Activated CD8-positive, alpha-beta memory T cell treated with anti-CD3 and anti-CD28 coated beads, Interleukin-2, amount 50 U/mL, for 1 hour (primary cell): ENCODE measurements around the gene VCL.

Experiments
- DNase-seq: peaks from one replicate; pipeline ENCODE4 v3.0.0-alpha.2; 2020; ENCODE audit errors: extremely low read depth

VCL gene

DNA sequence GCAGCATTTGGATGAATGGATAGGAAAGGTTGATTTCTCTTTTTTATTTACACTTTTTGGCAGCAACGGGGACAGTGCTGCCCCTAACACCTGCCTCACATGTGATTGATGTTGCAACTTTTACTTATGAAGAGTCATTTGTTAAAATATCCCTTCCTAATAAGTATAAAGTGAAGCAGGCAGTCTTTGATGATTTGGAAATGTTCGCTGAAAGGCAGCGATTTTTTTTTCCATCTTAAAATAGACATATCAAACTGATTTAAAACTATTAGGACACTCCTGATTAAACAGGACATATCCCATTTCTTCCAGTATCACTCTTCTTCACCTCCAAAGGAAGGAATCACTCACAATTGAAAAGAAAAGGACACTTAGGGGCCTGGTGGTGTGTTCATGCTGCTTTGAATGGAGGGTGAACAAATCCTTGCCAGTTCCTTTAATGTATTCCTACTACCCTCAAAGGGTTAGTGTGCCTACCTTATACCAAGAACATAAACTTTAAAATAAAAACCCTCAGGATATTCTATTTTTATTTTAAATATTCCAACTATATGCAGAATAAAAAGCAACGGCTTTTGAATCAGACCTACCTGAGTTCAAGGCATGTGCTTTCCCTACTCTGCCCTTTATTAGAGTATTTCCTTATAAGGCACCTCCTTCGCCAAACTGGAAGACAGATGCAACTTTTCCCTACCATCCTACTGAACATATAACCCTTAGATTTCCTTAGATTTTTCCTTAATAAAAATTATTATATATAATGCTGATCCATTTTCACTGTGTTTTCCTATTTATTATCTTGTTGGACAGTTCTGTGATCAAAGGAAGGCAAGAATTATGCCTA, 154.2 kb downstream of the VCL start:
- no peak for DNase-seq

DNA sequence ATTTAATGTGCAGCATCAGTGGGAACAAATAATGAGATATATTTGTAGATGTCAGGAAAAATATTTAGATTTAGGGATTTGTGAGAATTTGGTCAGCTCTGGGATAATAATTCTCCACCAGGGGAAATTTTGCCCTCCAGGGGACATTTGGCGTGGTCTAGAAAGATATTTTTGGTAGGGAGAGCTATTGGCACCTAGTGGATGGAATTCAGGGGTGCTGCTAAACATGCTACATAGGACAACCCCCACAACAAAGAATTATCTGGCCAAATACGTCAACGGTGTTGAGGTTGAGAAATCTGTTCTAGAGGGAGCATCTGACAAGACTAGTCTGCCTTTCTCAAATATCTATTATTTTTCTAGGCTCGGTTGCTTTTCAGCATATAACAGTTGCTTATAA, 155.2 kb downstream of the VCL start:
- DNase-seq = no peak

DNA sequence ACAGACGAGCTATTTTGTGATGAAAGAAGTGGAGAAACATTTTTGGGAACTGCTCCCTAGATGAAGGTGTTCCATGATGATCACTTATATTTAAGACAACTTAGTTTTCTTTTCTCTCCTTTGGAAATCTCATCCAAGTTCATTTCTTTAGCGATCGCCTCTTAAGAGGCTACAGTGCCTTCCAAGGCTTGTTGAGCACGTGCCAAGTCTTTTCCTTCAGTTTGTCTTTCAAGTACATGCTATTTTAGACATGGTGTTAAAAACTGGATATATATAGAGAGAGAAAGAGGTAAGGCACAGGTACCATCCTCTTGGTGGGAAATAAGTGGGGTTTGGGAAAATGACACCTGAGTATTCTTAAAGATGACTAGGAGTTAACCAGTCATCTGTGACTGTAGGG, 155.8 kb downstream of the VCL start:
- DNase-seq = no peak

DNA sequence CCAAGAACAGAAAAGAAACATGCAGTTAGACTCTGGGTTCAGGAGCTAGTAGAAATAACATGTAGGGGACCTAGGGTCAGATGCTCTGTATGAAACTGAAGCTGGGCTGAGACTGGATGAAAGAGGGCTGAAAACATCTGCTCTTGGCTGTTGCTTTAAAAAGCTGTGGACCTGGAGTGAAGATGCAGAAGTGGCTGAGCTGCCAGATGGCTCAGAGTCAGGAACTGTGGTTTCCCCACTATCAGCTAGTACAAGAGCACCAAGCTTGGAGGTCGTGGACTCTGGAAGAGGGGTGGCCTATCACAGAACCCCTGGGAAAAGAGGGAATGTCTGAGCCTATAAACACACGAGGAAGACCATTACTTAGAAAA, 159.0 kb downstream of the VCL start:
- DNase-seq = no peak

DNA sequence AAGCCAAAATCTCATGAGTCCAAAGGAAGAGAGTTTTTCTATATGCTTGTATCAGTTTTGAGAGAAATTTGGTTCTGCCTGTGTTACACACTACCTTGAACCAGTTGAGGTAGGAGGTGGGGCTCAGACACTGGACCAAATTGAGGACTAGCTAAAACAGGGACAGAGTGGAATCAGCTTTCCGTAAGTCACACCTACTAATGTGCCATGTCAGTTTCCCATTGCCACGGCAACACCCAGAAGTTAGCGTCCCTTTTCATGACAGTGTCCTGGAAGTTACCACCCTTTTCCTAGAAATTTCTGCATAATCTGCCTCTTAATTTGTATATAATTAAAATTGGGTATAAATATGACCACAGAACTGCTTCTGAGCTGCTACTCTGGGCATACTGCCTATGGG, 162.1 kb downstream of the VCL start:
- no peak for DNase-seq

- no peak for DNase-seq
Observed at GRCh38 chr10:74163319-74164068, 165.6 kb downstream of the VCL start.

GRCh38 chr10:74164716-74165529, 167.0 kb downstream of the VCL start:
- DNase-seq = no peak

- DNase-seq = no peak
Observed at GRCh38 chr10:74165530-74165901, 167.6 kb downstream of the VCL start.

GRCh38 chr10:74167443-74167842, 169.5 kb downstream of the VCL start:
- DNase-seq = no peak
